ENCODE measurements around the gene HS6ST1.

DNA sequence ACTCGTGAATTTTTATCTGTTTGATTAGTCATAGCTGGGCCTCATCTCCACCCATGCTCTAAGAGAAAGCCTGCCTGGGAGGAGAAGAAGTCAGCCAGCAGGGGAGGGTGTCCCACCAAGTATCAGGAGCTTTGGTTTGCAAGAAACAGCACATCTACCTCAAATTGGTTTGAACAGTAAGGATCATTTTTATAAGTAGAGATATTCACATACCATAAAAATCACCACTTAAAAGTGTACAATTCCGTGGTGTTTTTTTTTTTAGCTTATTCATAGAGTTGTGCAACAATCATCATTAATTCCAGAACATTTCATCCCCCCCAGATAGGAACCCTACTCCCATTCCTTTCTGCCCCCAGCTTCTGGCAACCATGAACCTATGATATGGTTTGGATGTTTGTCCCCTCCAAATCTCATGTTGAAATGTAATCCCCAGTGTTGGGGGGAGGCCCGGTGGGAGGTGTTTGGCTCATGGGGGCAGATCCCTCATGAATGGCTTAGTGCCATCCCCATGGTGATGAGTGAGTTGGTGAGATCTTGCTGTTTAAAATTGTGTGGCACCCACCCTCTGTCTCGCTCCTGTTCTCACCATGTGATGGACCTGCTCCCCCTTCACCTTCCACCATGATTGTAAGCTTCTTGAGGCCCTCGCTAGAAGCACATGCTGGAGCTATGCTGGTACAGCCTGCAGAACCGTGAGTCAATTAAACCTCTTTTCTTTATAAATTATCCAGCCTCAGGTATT lies 36.2 kb upstream of the HS6ST1 start:
- TF ChIP-seq, protein P1, sequence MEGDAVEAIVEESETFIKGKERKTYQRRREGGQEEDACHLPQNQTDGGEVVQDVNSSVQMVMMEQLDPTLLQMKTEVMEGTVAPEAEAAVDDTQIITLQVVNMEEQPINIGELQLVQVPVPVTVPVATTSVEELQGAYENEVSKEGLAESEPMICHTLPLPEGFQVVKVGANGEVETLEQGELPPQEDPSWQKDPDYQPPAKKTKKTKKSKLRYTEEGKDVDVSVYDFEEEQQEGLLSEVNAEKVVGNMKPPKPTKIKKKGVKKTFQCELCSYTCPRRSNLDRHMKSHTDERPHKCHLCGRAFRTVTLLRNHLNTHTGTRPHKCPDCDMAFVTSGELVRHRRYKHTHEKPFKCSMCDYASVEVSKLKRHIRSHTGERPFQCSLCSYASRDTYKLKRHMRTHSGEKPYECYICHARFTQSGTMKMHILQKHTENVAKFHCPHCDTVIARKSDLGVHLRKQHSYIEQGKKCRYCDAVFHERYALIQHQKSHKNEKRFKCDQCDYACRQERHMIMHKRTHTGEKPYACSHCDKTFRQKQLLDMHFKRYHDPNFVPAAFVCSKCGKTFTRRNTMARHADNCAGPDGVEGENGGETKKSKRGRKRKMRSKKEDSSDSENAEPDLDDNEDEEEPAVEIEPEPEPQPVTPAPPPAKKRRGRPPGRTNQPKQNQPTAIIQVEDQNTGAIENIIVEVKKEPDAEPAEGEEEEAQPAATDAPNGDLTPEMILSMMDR (IDR thresholded peaks at IDR 0.05) = no peak
- no peak for TF ChIP-seq POLR2A (IDR thresholded peaks at IDR 0.05)
